SU-DHL-6 (cell line): Measurements from ENCODE around the gene VPS13D.

Source experiments
- EZH2phosphoT487 ChIP-seq: fragments of 200-600 bp; sonication (generic), shearing (Covaris generic); conservative IDR thresholded peaks from 2 replicates; pipeline ENCODE4 v1.6.1; 2018; ENCODE audit warnings: mild to moderate bottlenecking, antibody characterized with exemption, low read length, moderate library complexity, mixed read lengths
- TF ChIP-seq, protein P1 (sequence below): fragments of 200-600 bp; sonication (generic); IDR thresholded peaks from one replicate; pipeline ENCODE4 v1.5.1; 2017; ENCODE audit warnings: antibody characterized with exemption, mild to moderate bottlenecking, low read length, moderate library complexity; ENCODE audit not compliant: insufficient read depth, poor library complexity, severe bottlenecking

DNA sequence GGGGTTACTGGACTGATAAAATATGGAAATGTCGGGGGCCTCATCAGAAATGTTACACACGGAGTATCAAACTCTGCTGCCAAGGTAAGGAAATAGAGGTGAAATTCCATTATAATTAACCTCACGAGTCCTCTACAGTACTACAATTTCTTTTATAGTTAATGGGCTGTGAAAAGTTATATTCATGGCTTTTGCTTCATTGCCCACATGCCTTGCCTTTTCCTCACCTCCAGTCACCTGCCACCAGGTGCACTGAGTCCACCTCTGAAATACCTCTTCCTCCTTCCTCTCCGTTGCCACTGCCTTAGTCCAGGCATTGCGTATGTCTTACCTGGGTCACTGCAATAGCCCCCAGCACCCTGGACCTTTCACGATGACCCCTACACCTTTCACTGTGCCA is 186.9 kb downstream of the VPS13D start:
- TF ChIP-seq, protein P1, sequence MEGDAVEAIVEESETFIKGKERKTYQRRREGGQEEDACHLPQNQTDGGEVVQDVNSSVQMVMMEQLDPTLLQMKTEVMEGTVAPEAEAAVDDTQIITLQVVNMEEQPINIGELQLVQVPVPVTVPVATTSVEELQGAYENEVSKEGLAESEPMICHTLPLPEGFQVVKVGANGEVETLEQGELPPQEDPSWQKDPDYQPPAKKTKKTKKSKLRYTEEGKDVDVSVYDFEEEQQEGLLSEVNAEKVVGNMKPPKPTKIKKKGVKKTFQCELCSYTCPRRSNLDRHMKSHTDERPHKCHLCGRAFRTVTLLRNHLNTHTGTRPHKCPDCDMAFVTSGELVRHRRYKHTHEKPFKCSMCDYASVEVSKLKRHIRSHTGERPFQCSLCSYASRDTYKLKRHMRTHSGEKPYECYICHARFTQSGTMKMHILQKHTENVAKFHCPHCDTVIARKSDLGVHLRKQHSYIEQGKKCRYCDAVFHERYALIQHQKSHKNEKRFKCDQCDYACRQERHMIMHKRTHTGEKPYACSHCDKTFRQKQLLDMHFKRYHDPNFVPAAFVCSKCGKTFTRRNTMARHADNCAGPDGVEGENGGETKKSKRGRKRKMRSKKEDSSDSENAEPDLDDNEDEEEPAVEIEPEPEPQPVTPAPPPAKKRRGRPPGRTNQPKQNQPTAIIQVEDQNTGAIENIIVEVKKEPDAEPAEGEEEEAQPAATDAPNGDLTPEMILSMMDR: no peak
- TF ChIP-seq EZH2phosphoT487: no peak
